Lower leg skin (tissue), 4 donors: ENCODE results near the gene NEURL1B. TPM values are rescaled to one million over a fixed set of nuclear protein-coding genes. Genes with fewer than 3 reads are reported as not detected.

Experiments used
- DNase-seq, 2 donors: peaks; one replicate each; pipeline ENCODE4 v3.0.0-alpha.2; 2019; ENCODE audit warnings: low spot score in 2 of 2
- H3K4me3 ChIP-seq: fragments of 200-600 bp; sonication (generic); 2 replicates; pipeline ENCODE4 v1.5.1; 2017; ENCODE audit warnings: mild to moderate bottlenecking, low read depth; ENCODE audit not compliant: poor library complexity, severe bottlenecking
- POLR2A ChIP-seq, 2 donors: fragments of 450-650 bp; IDR thresholded peaks; one replicate each; pipeline ENCODE4 v1.6.1; 2016 to 2017; ENCODE audit warnings: antibody characterized with exemption in 2 of 2, mild to moderate bottlenecking in 1 of 2, moderate library complexity in 1 of 2
- WGBS, 2 donors: methylation state at CpG; one replicate each; pipeline ENCODE4 v1.1.5; 2018; 5-methylcytosine and 5-hydroxymethylcytosine counted together
- intact Hi-C: fragments of 100-400 bp; cut with DNase I; formaldehyde crosslinking; loops from one replicate; pipeline ENCODE4 v1.15.0; 2023; ENCODE audit warnings: low total_unique reads
- total RNA-seq, 4 donors: library from RNA; depleted of rRNA; stranded (reverse); fragments of >200 nt; gene quantifications; one replicate each; pipeline ENCODE4 v1.1.0, GENCODE V29; 2016
- TF ChIP-seq, protein P1 (sequence below), 3 donors: fragments of 450-650 bp; IDR thresholded peaks; one replicate each; pipeline ENCODE4 v1.5.1; 2016; ENCODE audit warnings: antibody characterized with exemption in 3 of 3, mild to moderate bottlenecking in 3 of 3, moderate library complexity in 2 of 3

NEURL1B gene
- total RNA-seq, 4 donors from 2014 or later: 12.5 to 34.8 (median 20.9) TPM

DNA sequence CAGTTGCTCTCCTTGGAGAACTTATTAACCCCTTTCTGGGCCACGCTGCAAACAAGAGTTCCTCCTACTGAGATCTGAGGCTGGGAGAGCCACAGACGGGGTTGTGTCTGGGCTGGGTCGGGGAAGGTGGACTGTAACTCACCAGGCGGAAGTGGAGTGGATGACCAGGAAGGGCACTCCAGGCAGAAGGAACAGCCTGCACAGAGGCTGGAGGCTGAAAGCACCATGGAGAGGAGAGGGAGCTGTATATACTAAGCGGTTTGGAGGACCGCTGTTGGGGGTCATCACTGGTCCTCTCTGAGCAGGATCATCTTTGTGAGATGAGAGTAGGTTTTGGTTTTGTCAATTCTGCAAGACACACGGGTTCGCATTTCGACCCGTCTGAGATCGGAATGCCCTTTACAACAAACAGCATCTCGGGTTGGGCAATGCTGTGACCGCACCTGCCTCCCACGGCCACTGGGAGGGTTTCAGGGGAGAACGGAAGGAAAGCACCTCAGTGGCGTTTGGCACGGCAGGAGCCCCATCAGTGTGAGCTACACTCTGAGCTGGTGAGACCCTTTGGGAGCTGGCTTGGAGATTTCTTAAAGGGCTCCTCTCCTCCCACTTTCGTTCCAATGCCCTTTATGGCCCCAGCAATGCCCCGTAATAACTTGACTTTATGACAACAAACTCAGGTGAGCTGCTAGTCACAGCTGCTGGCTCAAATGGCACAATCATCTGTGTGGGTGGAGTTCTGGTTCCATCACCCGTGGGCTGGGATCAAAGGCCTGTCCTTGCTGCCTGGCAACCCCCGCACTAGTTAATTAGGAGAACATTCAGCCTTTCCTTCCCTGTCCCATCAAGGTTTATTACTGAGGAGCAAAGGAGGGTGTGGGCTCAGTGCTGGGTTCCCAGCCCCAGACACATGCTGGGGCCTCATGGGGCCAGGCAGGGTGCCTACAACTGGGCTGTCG, 18.7 kb upstream of the NEURL1B start:
- TF ChIP-seq, protein P1, sequence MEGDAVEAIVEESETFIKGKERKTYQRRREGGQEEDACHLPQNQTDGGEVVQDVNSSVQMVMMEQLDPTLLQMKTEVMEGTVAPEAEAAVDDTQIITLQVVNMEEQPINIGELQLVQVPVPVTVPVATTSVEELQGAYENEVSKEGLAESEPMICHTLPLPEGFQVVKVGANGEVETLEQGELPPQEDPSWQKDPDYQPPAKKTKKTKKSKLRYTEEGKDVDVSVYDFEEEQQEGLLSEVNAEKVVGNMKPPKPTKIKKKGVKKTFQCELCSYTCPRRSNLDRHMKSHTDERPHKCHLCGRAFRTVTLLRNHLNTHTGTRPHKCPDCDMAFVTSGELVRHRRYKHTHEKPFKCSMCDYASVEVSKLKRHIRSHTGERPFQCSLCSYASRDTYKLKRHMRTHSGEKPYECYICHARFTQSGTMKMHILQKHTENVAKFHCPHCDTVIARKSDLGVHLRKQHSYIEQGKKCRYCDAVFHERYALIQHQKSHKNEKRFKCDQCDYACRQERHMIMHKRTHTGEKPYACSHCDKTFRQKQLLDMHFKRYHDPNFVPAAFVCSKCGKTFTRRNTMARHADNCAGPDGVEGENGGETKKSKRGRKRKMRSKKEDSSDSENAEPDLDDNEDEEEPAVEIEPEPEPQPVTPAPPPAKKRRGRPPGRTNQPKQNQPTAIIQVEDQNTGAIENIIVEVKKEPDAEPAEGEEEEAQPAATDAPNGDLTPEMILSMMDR (IDR thresholded peaks at IDR 0.05): no peak
- no peak for TF ChIP-seq POLR2A (IDR thresholded peaks at IDR 0.05)
- intact Hi-C loops: no loop called here
- H3K4me3 ChIP-seq: no peak overlapping the region
- WGBS, 2 donors: 66 to 76% methylated on average over 22 of the region's 22 CpGs
- DNase-seq: no peak

DNA sequence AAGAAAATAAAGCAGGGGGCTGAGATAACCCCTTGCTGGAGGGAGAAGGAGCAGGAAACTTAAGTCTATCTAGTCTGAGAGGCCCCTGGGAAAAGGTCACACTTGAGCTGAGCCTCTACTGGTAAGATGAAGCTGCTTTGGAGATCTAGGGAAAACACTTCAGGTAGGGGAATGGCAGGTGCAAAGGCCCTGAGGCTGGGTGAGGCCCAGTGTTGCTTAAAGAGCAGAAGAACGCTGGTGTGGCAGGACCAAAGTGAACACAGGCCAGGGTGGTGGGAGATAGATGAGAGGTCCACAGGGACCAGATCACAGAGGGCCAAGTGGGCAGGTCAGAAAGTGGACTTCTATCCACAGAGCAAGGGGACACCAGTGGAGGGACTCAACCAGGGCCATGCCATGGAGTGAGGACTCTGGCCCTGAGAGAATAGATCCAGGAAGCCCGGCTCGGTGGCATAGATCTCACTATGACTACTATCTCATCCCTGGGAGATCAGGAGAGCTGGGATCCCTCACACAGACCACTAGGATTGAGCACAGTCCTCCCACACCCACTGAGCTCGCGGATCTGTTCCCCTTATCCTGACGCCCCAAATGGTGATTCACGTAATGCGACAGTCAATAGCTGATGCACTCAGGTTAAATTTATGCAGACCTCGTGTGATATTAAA, 17.6 kb upstream of the NEURL1B start:
- intact Hi-C loops: no loop called here
- no peak overlapping the region for H3K4me3 ChIP-seq
- no peak for DNase-seq
- WGBS, 2 donors: 90 to 92% methylated on average over 9 of the region's 9 CpGs
- TF ChIP-seq POLR2A (IDR thresholded peaks at IDR 0.05): no peak
- TF ChIP-seq, protein P1 (IDR thresholded peaks at IDR 0.05): no peak

DNA sequence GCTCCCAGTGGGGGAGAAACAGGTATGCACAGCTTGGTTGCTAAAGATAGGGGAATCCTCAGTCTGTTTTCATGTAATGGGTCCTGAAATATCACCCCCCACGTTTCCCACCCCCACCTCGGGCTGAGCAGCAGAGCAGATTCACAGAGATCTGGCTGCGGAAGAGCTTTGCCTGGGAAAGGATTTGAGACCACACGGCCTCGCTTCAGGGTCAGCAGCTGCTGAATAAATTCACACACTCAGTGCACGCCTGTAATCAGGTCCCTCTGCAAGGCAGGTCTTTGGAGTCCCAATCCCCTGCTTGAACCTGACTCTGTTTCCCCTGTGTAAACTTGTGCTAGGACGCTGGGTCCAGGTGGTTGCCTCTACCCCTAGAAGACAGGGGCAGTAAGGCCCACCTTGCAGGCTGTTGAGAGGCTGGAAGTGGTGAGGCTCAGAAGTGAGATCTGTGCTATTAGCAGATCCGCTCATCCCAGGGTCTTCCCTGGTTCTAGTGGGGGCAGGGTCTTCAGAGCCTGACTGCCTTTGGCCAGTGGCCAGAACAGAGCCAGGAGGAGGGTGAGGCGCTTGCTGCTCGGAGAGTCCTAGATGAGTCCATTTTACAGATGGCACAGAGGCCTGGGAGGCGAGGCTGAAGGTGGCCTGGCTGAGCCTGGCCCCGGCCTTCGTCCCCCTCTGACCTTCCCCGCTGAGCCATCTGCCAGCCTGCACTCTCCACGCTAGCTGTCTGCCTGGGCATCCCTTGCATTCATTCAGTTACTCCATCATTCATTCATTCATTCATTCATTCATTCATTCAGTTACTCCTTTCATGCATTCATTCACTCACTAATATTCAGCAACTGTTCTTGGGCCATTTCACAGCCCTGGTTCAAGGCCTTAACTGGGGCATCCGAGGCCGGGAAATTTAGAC, 16.7 kb upstream of the NEURL1B start:
- WGBS, 2 donors: 81 to 87% methylated on average over 17 of the region's 17 CpGs
- H3K4me3 ChIP-seq: no peak overlapping the region
- DNase-seq: no peak
- intact Hi-C loops: no loop called here
- TF ChIP-seq, protein P1 (IDR thresholded peaks at IDR 0.05): no peak
- TF ChIP-seq POLR2A (IDR thresholded peaks at IDR 0.05): no peak

DNA sequence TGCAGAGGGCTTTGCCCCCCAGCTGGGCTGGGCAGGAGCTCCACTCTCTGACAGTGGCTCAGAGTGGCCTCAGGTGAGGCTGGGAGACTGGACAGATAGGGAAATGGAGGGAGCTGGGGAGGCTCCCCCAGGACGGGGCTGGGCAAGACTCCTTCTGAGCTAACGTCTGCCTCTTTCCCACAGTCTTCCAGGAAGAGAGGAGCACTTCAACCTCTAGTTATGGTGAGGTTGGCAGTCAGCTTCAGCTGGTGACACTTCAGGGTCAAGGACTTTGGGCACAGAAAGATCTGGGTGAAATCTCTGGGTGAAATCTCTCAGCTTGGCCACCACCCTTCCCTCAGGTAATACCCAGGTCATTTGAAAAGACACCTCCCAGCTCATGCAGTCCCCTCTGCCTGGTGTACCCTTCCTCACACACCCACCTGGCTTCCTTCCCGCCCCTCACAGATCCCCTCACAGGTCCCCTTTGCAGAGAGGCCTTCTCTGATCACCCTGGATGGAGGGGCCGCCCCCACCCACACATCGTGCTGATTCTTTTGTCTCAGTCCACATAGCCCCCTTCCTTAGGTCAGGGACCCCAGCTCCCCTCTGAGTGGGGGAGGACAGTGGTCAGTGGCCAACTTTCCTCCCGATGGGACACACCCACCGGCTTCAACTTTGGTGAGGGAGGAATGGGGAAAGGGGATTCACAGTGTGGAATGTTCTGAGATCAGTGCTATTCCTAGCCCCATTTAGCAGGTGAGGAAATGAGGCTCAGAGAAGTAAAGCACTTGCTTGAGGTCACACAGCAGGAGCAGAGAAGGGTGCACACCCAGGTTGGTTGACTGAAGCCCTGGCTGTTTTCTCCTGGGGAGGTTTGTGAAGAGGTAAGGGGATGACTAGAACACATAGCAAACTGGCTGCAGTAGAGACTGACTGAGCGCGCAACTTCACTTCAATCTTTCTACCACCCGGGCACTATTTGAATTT, 15.8 kb upstream of the NEURL1B start:
- intact Hi-C loops: no loop called here
- H3K4me3 ChIP-seq: no peak overlapping the region
- WGBS, 2 donors: 74 to 82% methylated on average over 10 of the region's 10 CpGs
- no peak for TF ChIP-seq POLR2A (IDR thresholded peaks at IDR 0.05)
- TF ChIP-seq, protein P1 (IDR thresholded peaks at IDR 0.05): no peak
- no peak for DNase-seq
